Endothelial cell of umbilical vein (primary cell): ENCODE measurements around the gene SDCBP2.

ENCODE experiments used
- CTCF ChIP-seq, 2 donors: IDR thresholded peaks; 1 replicate in 1 of 2; 2 replicates in 1 of 2; pipeline ENCODE4 v1.5.1; 2011; ENCODE audit warnings: low read length in 2 of 2, mild to moderate bottlenecking in 2 of 2, moderate library complexity in 2 of 2, control low read depth in 1 of 2, inconsistent platforms in 1 of 2, low read depth in 1 of 2; ENCODE audit not compliant: insufficient read depth in 1 of 2; ENCODE audit errors: extremely low read depth in 1 of 2
- POLR2A ChIP-seq: IDR thresholded peaks from 2 replicates; pipeline ENCODE4 v1.6.1; 2012; ENCODE audit warnings: low read depth, mild to moderate bottlenecking, control low read depth, low read length
- POLR2AphosphoS5 ChIP-seq: IDR thresholded peaks from 2 replicates; pipeline ENCODE4 v1.6.1; 2012; ENCODE audit warnings: low read depth, mild to moderate bottlenecking, control low read depth, low read length, moderate library complexity; ENCODE audit not compliant: insufficient read depth

GRCh38 chr20:1308067-1308701 lies 20.8 kb downstream of the SDCBP2 start:
- no peak for TF ChIP-seq POLR2AphosphoS5
- TF ChIP-seq CTCF (IDR thresholded peaks at IDR 0.05; ENCODE audit: extremely low read depth in 1 of 2, insufficient read depth in 1 of 2, low read depth in 1 of 2, low read length in 2 of 2): no peak
- TF ChIP-seq POLR2A: no peak
